Measurements from ENCODE around the gene KLHL35. TPM values are rescaled to one million over a fixed set of nuclear protein-coding genes. Genes with fewer than 3 reads are reported as not detected.

The KLHL35 gene
- total RNA-seq, 1 donor from 2014 or later, result 12.5 TPM

GRCh38 chr11:75373201-75373600 is 59.8 kb downstream of the KLHL35 start:
- Mint-ChIP-seq H3K27ac (ENCODE audit: unreplicated experiment) (no peak overlapping the region), H3K9me3 (ENCODE audit: low read depth) (peaks cover 2% of the 10 kb centered on the region), H3K27me3 (ENCODE audit: low read depth) (no peaks in the 10 kb centered on the region), H3K4me3 (ENCODE audit: unreplicated experiment) (no peak overlapping the region), H3K36me3 (ENCODE audit: low read depth) (peaks cover 2% of the 10 kb centered on the region), H3K4me1 (ENCODE audit: low read depth) (peaks cover 7% of the 10 kb centered on the region)
- TF ChIP-seq, protein P1, sequence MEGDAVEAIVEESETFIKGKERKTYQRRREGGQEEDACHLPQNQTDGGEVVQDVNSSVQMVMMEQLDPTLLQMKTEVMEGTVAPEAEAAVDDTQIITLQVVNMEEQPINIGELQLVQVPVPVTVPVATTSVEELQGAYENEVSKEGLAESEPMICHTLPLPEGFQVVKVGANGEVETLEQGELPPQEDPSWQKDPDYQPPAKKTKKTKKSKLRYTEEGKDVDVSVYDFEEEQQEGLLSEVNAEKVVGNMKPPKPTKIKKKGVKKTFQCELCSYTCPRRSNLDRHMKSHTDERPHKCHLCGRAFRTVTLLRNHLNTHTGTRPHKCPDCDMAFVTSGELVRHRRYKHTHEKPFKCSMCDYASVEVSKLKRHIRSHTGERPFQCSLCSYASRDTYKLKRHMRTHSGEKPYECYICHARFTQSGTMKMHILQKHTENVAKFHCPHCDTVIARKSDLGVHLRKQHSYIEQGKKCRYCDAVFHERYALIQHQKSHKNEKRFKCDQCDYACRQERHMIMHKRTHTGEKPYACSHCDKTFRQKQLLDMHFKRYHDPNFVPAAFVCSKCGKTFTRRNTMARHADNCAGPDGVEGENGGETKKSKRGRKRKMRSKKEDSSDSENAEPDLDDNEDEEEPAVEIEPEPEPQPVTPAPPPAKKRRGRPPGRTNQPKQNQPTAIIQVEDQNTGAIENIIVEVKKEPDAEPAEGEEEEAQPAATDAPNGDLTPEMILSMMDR (IDR thresholded peaks at IDR 0.05), result no peak
- no peak for DNase-seq (ENCODE audit: low spot score)

Other genes with a start within 250 kb of the KLHL35 start
- 0.24 to 0.82 TPM (median 0.74 TPM) in 3 replicates for gene TPBGL, start 192.4 kb downstream of the KLHL35 start, total RNA-seq
- gene ARRB1, start 81.5 kb downstream of the KLHL35 start, total RNA-seq, result 14.4 to 19.1 TPM (median 16.6 TPM) in 3 replicates
- 1,466 to 1,585 TPM (median 1,486 TPM) in 3 replicates for gene RPS3, start 33.7 kb downstream of the KLHL35 start, total RNA-seq
- 8.9 to 12.6 TPM (median 11.3 TPM) in 3 replicates for gene GDPD5, start 92.7 kb upstream of the KLHL35 start, total RNA-seq
- gene SERPINH1, start 129.1 kb upstream of the KLHL35 start, total RNA-seq, result 1,000 to 1,204 TPM (median 1,170 TPM) in 3 replicates
- 14.2 to 26.4 TPM (median 25.9 TPM) in 3 replicates for gene MAP6, start 235.8 kb upstream of the KLHL35 start, total RNA-seq